ENCODE data around the gene EPN3.

EPN3 gene

GRCh38 chr17:50575581-50576210 is 43.2 kb downstream of the EPN3 start:
- no peaks in the 10 kb centered on the region for H3K79me2 ChIP-seq (ENCODE audit: insufficient read depth, low read length)
- H3K27ac ChIP-seq (ENCODE audit: low read depth, low read length): no peak overlapping the region
- TF ChIP-seq CTCF (IDR thresholded peaks at IDR 0.05; ENCODE audit: insufficient read depth, low read length, poor library complexity, severe bottlenecking): no peak
- TF ChIP-seq EZH2phosphoT487 (conservative IDR thresholded peaks at IDR 0.05; ENCODE audit: low read length): no peak
- no peaks in the 10 kb centered on the region for H3F3A ChIP-seq (ENCODE audit: insufficient read depth)
- no peaks in the 10 kb centered on the region for H3K27me3 ChIP-seq (ENCODE audit: low read length)
- H3K36me3 ChIP-seq (ENCODE audit: low read length): no peaks in the 10 kb centered on the region
- H3K9me3 ChIP-seq (ENCODE audit: insufficient read depth, low read length): no peaks in the 10 kb centered on the region
- H3K4me2 ChIP-seq (ENCODE audit: low read depth, low read length, poor library complexity, severe bottlenecking): no peak overlapping the region
- no peaks in the 10 kb centered on the region for H4K20me1 ChIP-seq (ENCODE audit: low read depth, low read length)
- no peaks in the 10 kb centered on the region for H3K9me2 ChIP-seq (replicated peaks; ENCODE audit: insufficient read depth, low read length)
- no peak overlapping the region for H3K4me3 ChIP-seq (ENCODE audit: insufficient read depth, low read length, poor library complexity, severe bottlenecking)
- H2AFZ ChIP-seq (ENCODE audit: low read depth, low read length, severe bottlenecking): no peak overlapping the region
- no peak overlapping the region for H3K9ac ChIP-seq (ENCODE audit: low read length)

- no peak overlapping the region for H3K9ac ChIP-seq (ENCODE audit: low read length)
- H3K27ac ChIP-seq (ENCODE audit: low read depth, low read length): no peak overlapping the region
- no peaks in the 10 kb centered on the region for H4K20me1 ChIP-seq (ENCODE audit: low read depth, low read length)
- no peaks in the 10 kb centered on the region for H3K9me2 ChIP-seq (replicated peaks; ENCODE audit: insufficient read depth, low read length)
- no peaks in the 10 kb centered on the region for H3F3A ChIP-seq (ENCODE audit: insufficient read depth)
- no peaks in the 10 kb centered on the region for H3K27me3 ChIP-seq (ENCODE audit: low read length)
- H2AFZ ChIP-seq (ENCODE audit: low read depth, low read length, severe bottlenecking): no peak overlapping the region
- H3K9me3 ChIP-seq (ENCODE audit: insufficient read depth, low read length): no peaks in the 10 kb centered on the region
- no peaks in the 10 kb centered on the region for H3K79me2 ChIP-seq (ENCODE audit: insufficient read depth, low read length)
- H3K4me3 ChIP-seq (ENCODE audit: insufficient read depth, low read length, poor library complexity, severe bottlenecking): no peak overlapping the region
- no peak for TF ChIP-seq CTCF (IDR thresholded peaks at IDR 0.05; ENCODE audit: insufficient read depth, low read length, poor library complexity, severe bottlenecking)
- TF ChIP-seq EZH2phosphoT487 (conservative IDR thresholded peaks at IDR 0.05; ENCODE audit: low read length): no peak
- no peaks in the 10 kb centered on the region for H3K36me3 ChIP-seq (ENCODE audit: low read length)
- no peak overlapping the region for H3K4me2 ChIP-seq (ENCODE audit: low read depth, low read length, poor library complexity, severe bottlenecking)
Measured at GRCh38 chr17:50576864-50577263, 44.3 kb downstream of the EPN3 start.

GRCh38 chr17:50577451-50577954 is 45.0 kb downstream of the EPN3 start:
- Histone ChIP-seq H2AFZ (ENCODE audit: low read depth, low read length, severe bottlenecking) (no peak overlapping the region), H3K4me2 (ENCODE audit: low read depth, low read length, poor library complexity, severe bottlenecking) (no peak overlapping the region), H3K79me2 (ENCODE audit: insufficient read depth, low read length) (no peaks in the 10 kb centered on the region), H3K36me3 (ENCODE audit: low read length) (no peaks in the 10 kb centered on the region), H3K4me3 (ENCODE audit: insufficient read depth, low read length, poor library complexity, severe bottlenecking) (no peak overlapping the region), H3K9me2 (replicated peaks; ENCODE audit: insufficient read depth, low read length) (no peaks in the 10 kb centered on the region), H3K9ac (ENCODE audit: low read length) (no peak overlapping the region), H4K20me1 (ENCODE audit: low read depth, low read length) (no peaks in the 10 kb centered on the region), H3K9me3 (ENCODE audit: insufficient read depth, low read length) (no peaks in the 10 kb centered on the region), H3K27ac (ENCODE audit: low read depth, low read length) (no peak overlapping the region), H3F3A (ENCODE audit: insufficient read depth) (no peaks in the 10 kb centered on the region), H3K27me3 (ENCODE audit: low read length) (no peaks in the 10 kb centered on the region)
- TF ChIP-seq CTCF (IDR thresholded peaks at IDR 0.05; ENCODE audit: insufficient read depth, low read length, poor library complexity, severe bottlenecking) (no peak), EZH2phosphoT487 (conservative IDR thresholded peaks at IDR 0.05; ENCODE audit: low read length) (no peak)
